Measurements from ENCODE around the gene LSM2. TPM values are rescaled to one million over a fixed set of nuclear protein-coding genes. Genes with fewer than 3 reads are reported as not detected.

Gene LSM2
- polyA plus RNA-seq, 1 donor (not counting 4 experiments of a cell fraction or from before 2014, with no cell fraction given): 46.5 TPM

DNA sequence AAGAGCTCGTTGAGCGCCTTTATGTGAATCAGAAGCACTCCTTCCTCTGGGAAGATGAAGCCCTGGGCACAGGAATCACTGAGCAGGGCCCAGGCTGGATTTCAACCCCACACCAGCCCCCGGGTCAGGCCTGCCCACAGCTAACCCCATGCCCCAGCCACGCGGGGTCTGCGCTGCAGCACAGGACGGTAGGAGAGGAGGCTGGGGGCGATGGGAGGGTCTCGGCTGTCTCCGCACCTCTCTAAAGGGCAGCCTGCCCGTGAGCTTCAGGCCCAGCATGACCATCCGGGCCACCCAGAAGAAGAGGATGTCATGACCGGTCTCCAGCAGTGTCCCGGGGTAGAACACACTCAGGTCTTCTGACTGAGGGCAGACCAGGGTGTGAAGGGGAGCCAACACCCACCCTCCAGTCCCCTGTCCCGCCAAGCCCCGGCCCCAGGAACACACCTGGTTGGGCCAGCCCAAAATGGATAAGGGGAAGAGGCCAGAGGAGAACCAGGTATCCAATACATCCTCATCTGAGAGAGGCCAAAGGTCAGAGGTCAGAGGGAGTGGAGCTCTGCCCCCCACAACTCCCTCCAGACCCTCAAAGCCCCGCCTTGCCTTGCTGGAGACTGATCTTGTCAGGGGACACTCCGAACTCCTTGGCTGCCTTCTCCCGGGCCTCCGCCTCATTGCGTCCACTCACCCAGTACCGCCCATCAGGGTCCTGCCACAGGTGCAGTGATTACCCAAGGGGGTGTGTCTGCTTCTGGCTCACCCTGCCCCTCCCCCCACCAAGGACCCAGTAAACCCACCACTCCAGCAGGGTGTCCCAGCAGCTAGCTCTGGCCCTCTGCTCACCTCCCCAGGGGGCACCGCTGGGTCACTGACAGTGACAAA, 25.3 kb downstream of the LSM2 start:
- Histone ChIP-seq H3K4me2 (ENCODE audit: control insufficient read depth, extremely low read depth, insufficient read depth, low read depth, low read length) (no peak overlapping the region), H3K9me3 (ENCODE audit: control insufficient read depth, low read depth, low read length) (no peaks in the 10 kb centered on the region), H3K4me3 (ENCODE audit: control insufficient read depth in 2 of 3, extremely low read depth in 1 of 3, insufficient read depth in 2 of 3, low read depth in 1 of 3, low read length in 3 of 3) (no peak overlapping the region), H3K27me3 (ENCODE audit: control insufficient read depth, extremely low read depth, insufficient read depth, low read length) (no peaks in the 10 kb centered on the region), H2AFZ (ENCODE audit: control insufficient read depth, low read length) (no peak overlapping the region), H3K79me2 (ENCODE audit: control insufficient read depth, insufficient read depth, low read length) (no peaks in the 10 kb centered on the region), H3K36me3 (ENCODE audit: control insufficient read depth in 2 of 2, extremely low read depth in 1 of 2, insufficient read depth in 2 of 2, low read length in 2 of 2) (peaks cover 30 to 56% of the 10 kb centered on the region in 2 experiments), H3K4me1 (ENCODE audit: control insufficient read depth, extremely low read depth, insufficient read depth, low read length) (peaks cover 10% of the 10 kb centered on the region), H3K9me1 (ENCODE audit: control insufficient read depth, extremely low read depth, insufficient read depth, low read length) (no peaks in the 10 kb centered on the region), H3K9ac (ENCODE audit: control insufficient read depth, extremely low read depth, insufficient read depth, low read length) (no peak overlapping the region), H3K27ac (ENCODE audit: control insufficient read depth, insufficient read depth, low read length) (no peak overlapping the region), H4K20me1 (ENCODE audit: control insufficient read depth, extremely low read depth, insufficient read depth, low read length) (no peaks in the 10 kb centered on the region)
- DNase-seq (ENCODE audit: low read depth, low spot score) (no peak), FAIRE-seq (no peak)
- no peak for TF ChIP-seq EZH2 (IDR thresholded peaks at IDR 0.05; ENCODE audit: low read length)
- TF ChIP-seq, protein P1, sequence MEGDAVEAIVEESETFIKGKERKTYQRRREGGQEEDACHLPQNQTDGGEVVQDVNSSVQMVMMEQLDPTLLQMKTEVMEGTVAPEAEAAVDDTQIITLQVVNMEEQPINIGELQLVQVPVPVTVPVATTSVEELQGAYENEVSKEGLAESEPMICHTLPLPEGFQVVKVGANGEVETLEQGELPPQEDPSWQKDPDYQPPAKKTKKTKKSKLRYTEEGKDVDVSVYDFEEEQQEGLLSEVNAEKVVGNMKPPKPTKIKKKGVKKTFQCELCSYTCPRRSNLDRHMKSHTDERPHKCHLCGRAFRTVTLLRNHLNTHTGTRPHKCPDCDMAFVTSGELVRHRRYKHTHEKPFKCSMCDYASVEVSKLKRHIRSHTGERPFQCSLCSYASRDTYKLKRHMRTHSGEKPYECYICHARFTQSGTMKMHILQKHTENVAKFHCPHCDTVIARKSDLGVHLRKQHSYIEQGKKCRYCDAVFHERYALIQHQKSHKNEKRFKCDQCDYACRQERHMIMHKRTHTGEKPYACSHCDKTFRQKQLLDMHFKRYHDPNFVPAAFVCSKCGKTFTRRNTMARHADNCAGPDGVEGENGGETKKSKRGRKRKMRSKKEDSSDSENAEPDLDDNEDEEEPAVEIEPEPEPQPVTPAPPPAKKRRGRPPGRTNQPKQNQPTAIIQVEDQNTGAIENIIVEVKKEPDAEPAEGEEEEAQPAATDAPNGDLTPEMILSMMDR (optimal IDR thresholded peaks at IDR 0.05 in 1 of 3, IDR thresholded peaks at IDR 0.05 in 1 of 3, conservative IDR thresholded peaks at IDR 0.05 in 1 of 3; ENCODE audit: extremely low read depth in 1 of 3, insufficient read depth in 2 of 3, low read length in 3 of 3): no peak
- dilution Hi-C loops (cut with MboI; ENCODE audit: extremely low pct_ligation_motif_present, low sequenced_read_pairs): no loop called here

DNA sequence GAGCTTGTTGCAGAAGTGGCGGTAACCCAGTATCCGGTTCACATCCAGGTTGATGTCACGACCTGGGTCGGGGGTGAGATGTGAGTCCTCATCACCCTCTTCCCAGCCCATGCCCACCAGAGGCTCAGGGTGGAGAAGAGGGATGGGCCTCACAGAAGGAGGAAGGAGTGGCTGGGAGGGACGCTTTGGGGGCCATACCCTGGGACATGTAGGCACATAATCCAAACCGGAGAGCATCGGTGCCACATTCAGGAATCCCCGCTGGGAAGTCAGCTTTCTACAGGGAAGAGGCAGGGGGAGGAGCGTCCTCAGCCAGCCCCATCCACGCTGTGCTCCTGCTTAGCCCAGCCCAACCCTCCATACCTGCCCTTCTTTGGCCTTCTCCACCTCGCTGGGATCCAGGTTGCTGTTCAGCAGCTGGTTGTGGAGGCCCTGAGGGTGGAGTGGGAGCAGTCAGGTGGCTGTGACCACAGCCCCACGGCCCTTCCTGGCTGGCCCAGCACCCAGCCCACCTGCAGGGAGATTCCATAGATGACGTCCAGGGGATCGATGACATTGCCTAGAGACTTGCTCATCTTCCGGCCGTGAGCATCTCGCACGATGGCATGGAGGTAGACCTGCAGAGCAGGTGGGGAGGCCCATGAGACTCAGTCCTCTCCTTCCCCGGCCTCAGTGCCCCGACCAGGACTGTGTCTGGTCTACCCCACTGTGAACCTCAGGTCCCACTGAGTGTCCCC, 26.1 kb downstream of the LSM2 start:
- Histone ChIP-seq H3K36me3 (ENCODE audit: control insufficient read depth in 2 of 2, extremely low read depth in 1 of 2, insufficient read depth in 2 of 2, low read length in 2 of 2) (peaks cover 30 to 56% of the 10 kb centered on the region in 2 experiments), H3K9me1 (ENCODE audit: control insufficient read depth, extremely low read depth, insufficient read depth, low read length) (no peaks in the 10 kb centered on the region), H3K4me1 (ENCODE audit: control insufficient read depth, extremely low read depth, insufficient read depth, low read length) (peaks cover 18% of the 10 kb centered on the region), H3K9me3 (ENCODE audit: control insufficient read depth, low read depth, low read length) (no peaks in the 10 kb centered on the region), H3K9ac (ENCODE audit: control insufficient read depth, extremely low read depth, insufficient read depth, low read length) (no peak overlapping the region), H3K4me2 (ENCODE audit: control insufficient read depth, extremely low read depth, insufficient read depth, low read depth, low read length) (no peak overlapping the region), H3K79me2 (ENCODE audit: control insufficient read depth, insufficient read depth, low read length) (no peaks in the 10 kb centered on the region), H3K27ac (ENCODE audit: control insufficient read depth, insufficient read depth, low read length) (no peak overlapping the region), H3K4me3 (ENCODE audit: control insufficient read depth in 2 of 3, extremely low read depth in 1 of 3, insufficient read depth in 2 of 3, low read depth in 1 of 3, low read length in 3 of 3) (no peak overlapping the region), H4K20me1 (ENCODE audit: control insufficient read depth, extremely low read depth, insufficient read depth, low read length) (no peaks in the 10 kb centered on the region), H2AFZ (ENCODE audit: control insufficient read depth, low read length) (no peak overlapping the region), H3K27me3 (ENCODE audit: control insufficient read depth, extremely low read depth, insufficient read depth, low read length) (no peaks in the 10 kb centered on the region)
- TF ChIP-seq, protein P1 (optimal IDR thresholded peaks at IDR 0.05 in 1 of 3, IDR thresholded peaks at IDR 0.05 in 1 of 3, conservative IDR thresholded peaks at IDR 0.05 in 1 of 3; ENCODE audit: extremely low read depth in 1 of 3, insufficient read depth in 2 of 3, low read length in 3 of 3): no peak
- FAIRE-seq: no peak
- no peak for DNase-seq (ENCODE audit: low read depth, low spot score)
- dilution Hi-C loops (cut with MboI; ENCODE audit: extremely low pct_ligation_motif_present, low sequenced_read_pairs): no loop called here
